Spleen (tissue), 11 donors: Measurements from ENCODE around the gene PPFIA2. TPM values are rescaled to one million over a fixed set of nuclear protein-coding genes. Genes with fewer than 3 reads are reported as not detected.

Experiments
- DNase-seq: peaks from one replicate; pipeline ENCODE4 v3.0.0-alpha.2; 2020
- H3K27ac ChIP-seq, 8 donors: fragments of 200-600 bp; sonication (generic) in 7 of 8; 1 replicate in 4 of 8; 2 replicates in 4 of 8; pipeline versions ENCODE4 v1.5.0 to v1.8.0; 2016 to 2021; ENCODE audit warnings: inconsistent platforms in 4 of 8, mild to moderate bottlenecking in 4 of 8, moderate library complexity in 1 of 8
- H3K27me3 ChIP-seq, 7 donors: fragments of 200-600 bp; sonication (generic) in 6 of 7; replicated peaks in 1 of 7; 1 replicate in 4 of 7; 2 replicates in 3 of 7; pipeline versions ENCODE4 v1.5.0 to v1.8.0; 2016 to 2021; ENCODE audit warnings: inconsistent platforms in 3 of 7, mild to moderate bottlenecking in 1 of 7
- H3K36me3 ChIP-seq, 6 donors: fragments of 200-600 bp; sonication (generic) in 5 of 6; 1 replicate in 4 of 6; 2 replicates in 2 of 6; pipeline versions ENCODE4 v1.5.0 to v1.8.0; 2016 to 2021; ENCODE audit warnings: inconsistent platforms in 2 of 6
- H3K4me1 ChIP-seq, 6 donors: fragments of 200-600 bp; sonication (generic) in 5 of 6; 1 replicate in 3 of 6; 2 replicates in 3 of 6; pipeline versions ENCODE4 v1.5.0 to v1.8.0; 2016 to 2021; ENCODE audit warnings: inconsistent platforms in 3 of 6
- H3K4me3 ChIP-seq, 8 donors: fragments of 200-600 bp; sonication (generic) in 7 of 8; 1 replicate in 4 of 8; 2 replicates in 4 of 8; pipeline versions ENCODE4 v1.5.0 to v1.8.0; 2016 to 2021; ENCODE audit warnings: inconsistent platforms in 4 of 8, mild to moderate bottlenecking in 4 of 8, moderate library complexity in 2 of 8
- H3K9me3 ChIP-seq, 8 donors: fragments of 200-600 bp; sonication (generic) in 7 of 8; 1 replicate in 4 of 8; 2 replicates in 4 of 8; pipeline versions ENCODE4 v1.5.0 to v1.8.0; 2016 to 2021; ENCODE audit warnings: inconsistent platforms in 4 of 8
- CTCF ChIP-seq, 11 experiments: fragments of 200-600 bp in 7 of 11; fragments of 450-650 bp in 4 of 11; sonication (generic) in 4 of 11; IDR thresholded peaks in 8 of 11; conservative IDR thresholded peaks in 3 of 11; 1 replicate in 7 of 11; 2 replicates in 4 of 11; pipeline versions ENCODE4 v1.4.0 to v1.8.0; 2016 to 2021; ENCODE audit warnings: antibody characterized with exemption in 11 of 11, inconsistent platforms in 4 of 11, mild to moderate bottlenecking in 1 of 11
- POLR2A ChIP-seq, 3 donors: fragments of 450-650 bp; IDR thresholded peaks; one replicate each; pipeline ENCODE4 v1.5.1; 2017; ENCODE audit warnings: antibody characterized with exemption in 3 of 3, mild to moderate bottlenecking in 1 of 3
- POLR2AphosphoS5 ChIP-seq, 3 donors: sonication (generic); formaldehyde crosslinking; IDR thresholded peaks; one replicate each; pipeline ENCODE4 v1.5.1; 2017; ENCODE audit warnings: antibody characterized with exemption in 3 of 3
- WGBS, 5 donors: extraction: QIAGEN DNeasy Blood & Tissue Kit in 3 of 5; methylation state at CpG; one replicate each; pipeline versions ENCODE4 v1.1.5 to v1.1.7; 2013 to 2018; 5-methylcytosine and 5-hydroxymethylcytosine counted together
- intact Hi-C: fragments of 100-400 bp; cut with DNase I; formaldehyde crosslinking; loops from one replicate; pipeline ENCODE4 v1.15.0; 2023; ENCODE audit warnings: low total_unique reads
- polyA plus RNA-seq, 3 donors: library from polyadenylated mRNA; stranded (reverse); fragments of 200-250 nt; gene quantifications; one replicate each; pipeline ENCODE4 v1.2.1, GENCODE V29; 2013
- total RNA-seq, 7 donors: library from RNA; depleted of rRNA in 3 of 7; stranded (reverse); fragments of >200 nt in 3 of 7; fragmentation: NEBNext Ultra II Directional in 4 of 7; extraction: Animal tissue kit (Norgen Biotek cat#: 25700) in 4 of 7; gene quantifications; one replicate each; pipeline versions ENCODE4 v1.1.0 to v1.2.1, GENCODE V29; 2016 to 2021
- donor health status: healthy with polysubstance abuse.
- donor health status: DM: no; HTN: no; CAD: no; lungs with moderate emphysema.
- donor health status: DM: no; HTN: no; CAD: no.
- donor health status: Bipolar disorder and iron deficiency.
- donor health status: healthy.
- donor health status: DM: no; HTN: no; CAD: no.
- donor health status: DM: yes; HTN: yes; CAD: no.

PPFIA2 gene
- total and polyA plus RNA-seq, 10 donors: 0.04 to 1.1 (median 0.27) TPM; not detected in 2

- intact Hi-C loops: no loop called here
- no peak for DNase-seq
- TF ChIP-seq POLR2A (IDR thresholded peaks at IDR 0.05): no peak
- no peak for TF ChIP-seq CTCF (IDR thresholded peaks at IDR 0.05 in 8 of 11, conservative IDR thresholded peaks at IDR 0.05 in 3 of 11)
- no peak for TF ChIP-seq POLR2AphosphoS5 (IDR thresholded peaks at IDR 0.05)
- Histone ChIP-seq H3K9me3 (no peaks in the 10 kb centered on the region), H3K4me3 (no peak overlapping the region), H3K36me3 (no peaks in the 10 kb centered on the region), H3K27ac (no peak overlapping the region), H3K27me3 (no peaks in the 10 kb centered on the region), H3K4me1 (no peaks in the 10 kb centered on the region)
Observed at GRCh38 chr12:81360916-81361315, 398.2 kb downstream of the PPFIA2 start.

GRCh38 chr12:81359736-81360135 is 399.4 kb downstream of the PPFIA2 start:
- intact Hi-C loops: no loop called here
- H3K4me1 ChIP-seq: no peaks in the 10 kb centered on the region
- TF ChIP-seq POLR2A (IDR thresholded peaks at IDR 0.05): no peak
- TF ChIP-seq POLR2AphosphoS5 (IDR thresholded peaks at IDR 0.05): no peak
- no peak overlapping the region for H3K27ac ChIP-seq
- H3K36me3 ChIP-seq: no peaks in the 10 kb centered on the region
- no peak for DNase-seq
- H3K27me3 ChIP-seq: no peaks in the 10 kb centered on the region
- no peak overlapping the region for H3K4me3 ChIP-seq
- no peaks in the 10 kb centered on the region for H3K9me3 ChIP-seq

GRCh38 chr12:81354327-81354932 is 404.7 kb downstream of the PPFIA2 start:
- Histone ChIP-seq H3K27ac (no peak overlapping the region), H3K4me1 (no peaks in the 10 kb centered on the region), H3K27me3 (no peaks in the 10 kb centered on the region), H3K9me3 (no peaks in the 10 kb centered on the region), H3K36me3 (no peaks in the 10 kb centered on the region), H3K4me3 (no peak overlapping the region)
- DNase-seq: no peak
- 66 to 86% (median 70%) methylated on average over 5 of the region's 5 CpGs for WGBS, 5 donors
- intact Hi-C loops: no loop called here
- TF ChIP-seq POLR2AphosphoS5 (IDR thresholded peaks at IDR 0.05) (no peak), CTCF (IDR thresholded peaks at IDR 0.05 in 8 of 11, conservative IDR thresholded peaks at IDR 0.05 in 3 of 11) (no peak), POLR2A (IDR thresholded peaks at IDR 0.05) (no peak)

GRCh38 chr12:81350309-81350708 is 408.8 kb downstream of the PPFIA2 start:
- intact Hi-C loops: no loop called here
- Histone ChIP-seq H3K27me3 (no peaks in the 10 kb centered on the region), H3K36me3 (no peaks in the 10 kb centered on the region), H3K9me3 (no peaks in the 10 kb centered on the region), H3K4me3 (no peak overlapping the region), H3K4me1 (no peaks in the 10 kb centered on the region), H3K27ac (no peak overlapping the region)
- 58 to 81% (median 63%) methylated on average over 2 of the region's 2 CpGs for WGBS, 5 donors
- DNase-seq: no peak
- TF ChIP-seq POLR2AphosphoS5 (IDR thresholded peaks at IDR 0.05) (no peak), POLR2A (IDR thresholded peaks at IDR 0.05) (no peak), CTCF (IDR thresholded peaks at IDR 0.05 in 8 of 11, conservative IDR thresholded peaks at IDR 0.05 in 3 of 11) (no peak)

GRCh38 chr12:81347404-81347803 is 411.7 kb downstream of the PPFIA2 start:
- TF ChIP-seq CTCF (IDR thresholded peaks at IDR 0.05 in 8 of 11, conservative IDR thresholded peaks at IDR 0.05 in 3 of 11) (no peak), POLR2AphosphoS5 (IDR thresholded peaks at IDR 0.05) (no peak), POLR2A (IDR thresholded peaks at IDR 0.05) (no peak)
- WGBS, 5 donors: 77 to 86% (median 82%) methylated on average over 5 of the region's 5 CpGs
- Histone ChIP-seq H3K4me1 (no peaks in the 10 kb centered on the region), H3K9me3 (no peaks in the 10 kb centered on the region), H3K36me3 (no peaks in the 10 kb centered on the region), H3K4me3 (no peak overlapping the region), H3K27ac (no peak overlapping the region), H3K27me3 (no peaks in the 10 kb centered on the region)
- intact Hi-C loops: no loop called here
- no peak for DNase-seq
